T-helper 2 cell (primary cell): ENCODE measurements around the gene MPHOSPH10.
A peak's percentile ranks its signal among the peaks of the same experiment; 100 is the strongest.
"Not testable (repeated sequence)": the region's sequence is repeated elsewhere in the genome, so short reads cannot be mapped to it uniquely, and the experiment has no call there.

Experiments used
- DNase-seq, 5 experiments: peaks; one replicate each; pipeline versions ENCODE4 v3.0.0 to v3.0.0-alpha.2; 2012 to 2022

Gene MPHOSPH10

GRCh38 chr2:71173096-71173495, 42.7 kb downstream of the MPHOSPH10 start:
- no peak for DNase-seq

- no peak for DNase-seq
These were observed 43.8 kb downstream of the MPHOSPH10 start for GRCh38 chr2:71174207-71174606.

GRCh38 chr2:71178836-71179235, 48.4 kb downstream of the MPHOSPH10 start:
- not testable (repeated sequence) for DNase-seq

GRCh38 chr2:71181316-71181715, 50.9 kb downstream of the MPHOSPH10 start:
- no peak for DNase-seq

GRCh38 chr2:71183306-71184115, 53.1 kb downstream of the MPHOSPH10 start:
- DNase-seq = not testable (repeated sequence)

- no peak for DNase-seq
These were observed 56.5 kb downstream of the MPHOSPH10 start for GRCh38 chr2:71186973-71187372.

- DNase-seq = peak in 1 of 5 experiments; percentile 34
These were observed 57.2 kb downstream of the MPHOSPH10 start for GRCh38 chr2:71187589-71187988.

GRCh38 chr2:71190656-71191569, 60.5 kb downstream of the MPHOSPH10 start:
- DNase-seq = no peak

GRCh38 chr2:71191570-71191943, 61.1 kb downstream of the MPHOSPH10 start:
- DNase-seq = no peak
